GM12878 (cell line): ENCODE data around the gene CACNA1D. TPM values are rescaled to one million over a fixed set of nuclear protein-coding genes. Genes with fewer than 3 reads are reported as not detected.

ENCODE experiments used
- ATAC-seq: fragments of 200-7000 bp; cut with Tn5 transposase; 3 replicates; pipeline ENCODE4 v1.9.1; 2020; ENCODE audit warnings: mild to moderate bottlenecking, moderate library complexity
- BruUV-seq: library from RNA; stranded (reverse); fragments of 400-500 nt; replicated peaks from 2 replicates; lab custom pipeline; 2021; lab: Mats Ljungman, UMichigan
- CTCF ChIA-PET: fragments of 300-600 bp; sonication (Branson Sonifier 250); formaldehyde crosslinking; extraction: SDS; loops from one replicate; lab custom pipeline; 2021; ENCODE audit warnings: inconsistent platforms; lab: Yijun Ruan, JAX
- POLR2A ChIA-PET: fragments of 350-600 bp; formaldehyde crosslinking; extraction: SDS; loops from one replicate; lab custom pipeline; 2021; ENCODE audit warnings: inconsistent platforms; lab: Charles Lee
- RAD21 ChIA-PET: fragments of 300-600 bp; sonication (Branson Sonifier 250); formaldehyde crosslinking; loops from one replicate; lab custom pipeline; 2023; ENCODE audit warnings: antibody characterized with exemption; ENCODE audit not compliant: unreplicated experiment; lab: Charles Lee
- SMC1A ChIA-PET: fragments of 300-600 bp; sonication (Branson Sonifier 250); formaldehyde crosslinking; loops from one replicate; lab custom pipeline; 2023; ENCODE audit not compliant: unreplicated experiment, uncharacterized antibody; lab: Charles Lee
- DNase-seq: peaks from one replicate; pipeline ENCODE4 v3.0.0-alpha.2; 2011; ENCODE audit warnings: low read depth, low spot score
- FAIRE-seq: peaks from 3 replicates; lab custom pipeline; 2011; peaks lifted over from hg19 to GRCh38; lab: Jason Lieb, UNC
- H2AFZ ChIP-seq: 2 replicates; pipeline ENCODE4 v1.6.0; 2011; ENCODE audit warnings: low read depth, low read length, control low read depth; ENCODE audit not compliant: control insufficient read depth
- H3K27ac ChIP-seq: 2 replicates; pipeline ENCODE4 v1.5.1; 2011; ENCODE audit warnings: control low read depth; ENCODE audit not compliant: control insufficient read depth, insufficient read depth
- H3K27me3 ChIP-seq, 2 experiments: replicated peaks in 1 of 2; 2 replicates each; pipeline versions ENCODE4 v1.6.0 to v1.6.1; 2011; ENCODE audit warnings: low read length in 1 of 2; ENCODE audit not compliant: control insufficient read depth in 2 of 2, insufficient read depth in 2 of 2
- H3K36me3 ChIP-seq, 2 experiments: 2 replicates each; pipeline ENCODE4 v1.5.1; 2011; ENCODE audit warnings: low read length in 1 of 2; ENCODE audit not compliant: control insufficient read depth in 2 of 2, insufficient read depth in 2 of 2
- H3K4me1 ChIP-seq: 2 replicates; pipeline ENCODE4 v1.6.1; 2011; ENCODE audit warnings: mild to moderate bottlenecking, low read length, moderate library complexity, mixed read lengths; ENCODE audit not compliant: control insufficient read depth, insufficient read depth
- H3K4me2 ChIP-seq: 2 replicates; pipeline ENCODE4 v1.6.0; 2011; ENCODE audit warnings: control low read depth; ENCODE audit not compliant: control insufficient read depth, insufficient read depth
- H3K4me3 ChIP-seq: fragments of 200-600 bp; sonication (generic); 2 replicates; pipeline ENCODE4 v1.5.1; 2016
- H3K79me2 ChIP-seq: 2 replicates; pipeline ENCODE4 v1.6.0; 2011; ENCODE audit warnings: low read length; ENCODE audit not compliant: control insufficient read depth, insufficient read depth
- H3K9ac ChIP-seq: 2 replicates; pipeline ENCODE4 v1.8.0; 2011; ENCODE audit warnings: low read length, control low read depth, mixed read lengths; ENCODE audit not compliant: control insufficient read depth, insufficient read depth
- H3K9me3 ChIP-seq: replicated peaks from 3 replicates; pipeline ENCODE4 v1.5.1; 2011; ENCODE audit warnings: mild to moderate bottlenecking, low read length; ENCODE audit not compliant: control insufficient read depth, insufficient read depth
- H4K20me1 ChIP-seq: 2 replicates; pipeline ENCODE4 v1.6.0; 2011; ENCODE audit not compliant: control insufficient read depth, insufficient read depth
- BCLAF1 ChIP-seq: fragments of 450-650 bp; IDR thresholded peaks from 2 replicates; pipeline ENCODE4 v1.6.1; 2017; ENCODE audit warnings: antibody characterized with exemption, mild to moderate bottlenecking, moderate library complexity
- NR2F1 ChIP-seq: fragments of 450-650 bp; conservative IDR thresholded peaks from 2 replicates; pipeline ENCODE4 v1.6.1; 2017; ENCODE audit warnings: mild to moderate bottlenecking
- RBBP5 ChIP-seq: fragments of 200-600 bp; sonication (generic); conservative IDR thresholded peaks from 2 replicates; pipeline ENCODE4 v1.6.1; 2016
- SIX5 ChIP-seq: IDR thresholded peaks from 2 replicates; pipeline ENCODE4 v1.6.1; 2011; ENCODE audit warnings: mild to moderate bottlenecking, low read depth, low read length, moderate library complexity; ENCODE audit not compliant: severe bottlenecking
- SREBF2 ChIP-seq: IDR thresholded peaks from 2 replicates; pipeline ENCODE4 v1.6.1; 2012; ENCODE audit warnings: mild to moderate bottlenecking, low read length
- TCF7 ChIP-seq: IDR thresholded peaks from 2 replicates; pipeline ENCODE4 v1.6.1; 2014; ENCODE audit warnings: antibody characterized with exemption, borderline replicate concordance
- ZNF384 ChIP-seq: IDR thresholded peaks from 2 replicates; pipeline ENCODE4 v1.6.1; 2012; ENCODE audit warnings: low read depth, mild to moderate bottlenecking, low read length, improper control_type of control experiment, borderline replicate concordance
- ZZZ3 ChIP-seq: IDR thresholded peaks from 2 replicates; pipeline ENCODE4 v1.6.1; 2011; ENCODE audit warnings: low read depth; ENCODE audit not compliant: control insufficient read depth, insufficient read length
- WGBS: methylation state at CpG from one replicate; pipeline ENCODE4 v1.1.6; 2016; ENCODE audit warnings: low lambda C conversion rate; ENCODE audit not compliant: insufficient replicate concordance, insufficient coverage; ENCODE audit errors: missing lambda C conversion rate; 5-methylcytosine and 5-hydroxymethylcytosine counted together
- in situ Hi-C: fragments of 300-500 bp; cut with MboI; formaldehyde crosslinking; loops from 9 replicates; pipeline ENCODE4 v1.14.3; 2018; ENCODE audit warnings: mixed read lengths
- intact Hi-C: fragments of 100-400 bp; cut with micrococcal nuclease; formaldehyde crosslinking; loops from one replicate; pipeline ENCODE4 v1.14.2; 2022; ENCODE audit not compliant: unreplicated experiment
- polyA plus RNA-seq, 11 experiments: library from polyadenylated mRNA; depleted of rRNA in 4 of 11; unstranded in 6 of 11; stranded (reverse) in 5 of 11; fragments of >200 nt; fragmentation: Nextera tagmentation in 4 of 11; fragmentation: Illumina TruSeq in 1 of 11; extraction: Ambion mirVana in 4 of 11; extraction: Trizol in 1 of 11; gene quantifications; 1 replicate in 1 of 11; 2 replicates in 10 of 11; pipeline versions ENCODE4 v1.2.1 to v1.2.3, GENCODE V29; 2011 to 2016; ENCODE audit warnings: inconsistent platforms in 2 of 11, missing spikeins in 2 of 11, low read depth in 1 of 11
- total RNA-seq, 4 experiments: library from RNA; depleted of rRNA in 3 of 4; stranded (reverse); fragments of >200 nt in 3 of 4; fragmentation: Illumina TruSeq in 1 of 4; extraction: Trizol in 1 of 4; gene quantifications; 2 replicates each; pipeline versions ENCODE4 v1.2.1 to v1.2.3, GENCODE V29; 2013 to 2021
- TF ChIP-seq, protein P1 (sequence below): fragments of 450-650 bp; formaldehyde crosslinking; IDR thresholded peaks from 2 replicates; pipeline ENCODE4 v1.5.0; 2022; ENCODE audit warnings: mild to moderate bottlenecking, missing genetic modification characterization
- TF ChIP-seq, protein P2 (sequence below): IDR thresholded peaks from 2 replicates; pipeline ENCODE4 v1.6.1; 2011; ENCODE audit warnings: borderline replicate concordance, low read depth, mild to moderate bottlenecking, moderate library complexity, low read length; ENCODE audit not compliant: insufficient read depth, poor library complexity, severe bottlenecking

Gene CACNA1D
- total and polyA plus RNA-seq, 10 of the 15 experiments (the other 5 are each of a cell fraction or from before 2014, with no cell fraction given), result 0.21 to 24.4 (median 1.6) TPM

GRCh38 chr3:53795789-53796560 lies 301.6 kb downstream of the CACNA1D start (continued):
- TF ChIP-seq, protein P1, sequence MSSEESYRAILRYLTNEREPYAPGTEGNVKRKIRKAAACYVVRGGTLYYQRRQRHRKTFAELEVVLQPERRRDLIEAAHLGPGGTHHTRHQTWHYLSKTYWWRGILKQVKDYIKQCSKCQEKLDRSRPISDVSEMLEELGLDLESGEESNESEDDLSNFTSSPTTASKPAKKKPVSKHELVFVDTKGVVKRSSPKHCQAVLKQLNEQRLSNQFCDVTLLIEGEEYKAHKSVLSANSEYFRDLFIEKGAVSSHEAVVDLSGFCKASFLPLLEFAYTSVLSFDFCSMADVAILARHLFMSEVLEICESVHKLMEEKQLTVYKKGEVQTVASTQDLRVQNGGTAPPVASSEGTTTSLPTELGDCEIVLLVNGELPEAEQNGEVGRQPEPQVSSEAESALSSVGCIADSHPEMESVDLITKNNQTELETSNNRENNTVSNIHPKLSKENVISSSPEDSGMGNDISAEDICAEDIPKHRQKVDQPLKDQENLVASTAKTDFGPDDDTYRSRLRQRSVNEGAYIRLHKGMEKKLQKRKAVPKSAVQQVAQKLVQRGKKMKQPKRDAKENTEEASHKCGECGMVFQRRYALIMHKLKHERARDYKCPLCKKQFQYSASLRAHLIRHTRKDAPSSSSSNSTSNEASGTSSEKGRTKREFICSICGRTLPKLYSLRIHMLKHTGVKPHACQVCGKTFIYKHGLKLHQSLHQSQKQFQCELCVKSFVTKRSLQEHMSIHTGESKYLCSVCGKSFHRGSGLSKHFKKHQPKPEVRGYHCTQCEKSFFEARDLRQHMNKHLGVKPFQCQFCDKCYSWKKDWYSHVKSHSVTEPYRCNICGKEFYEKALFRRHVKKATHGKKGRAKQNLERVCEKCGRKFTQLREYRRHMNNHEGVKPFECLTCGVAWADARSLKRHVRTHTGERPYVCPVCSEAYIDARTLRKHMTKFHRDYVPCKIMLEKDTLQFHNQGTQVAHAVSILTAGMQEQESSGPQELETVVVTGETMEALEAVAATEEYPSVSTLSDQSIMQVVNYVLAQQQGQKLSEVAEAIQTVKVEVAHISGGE (CRISPR knock-in tag), result no peak
- TF ChIP-seq ZNF384 (no peak), RBBP5 (no peak), ZZZ3 (no peak), SREBF2 (no peak), SIX5 (no peak), NR2F1 (no peak)

- in situ Hi-C loops, result no loop called here
- intact Hi-C loops, result no loop called here
- BruUV-seq, result no TSS peak
Measured at GRCh38 chr3:53798144-53798543, 303.7 kb downstream of the CACNA1D start.

More at GRCh38 chr3:53798144-53798543, 303.7 kb downstream of the CACNA1D start:
- ATAC-seq (no peak), FAIRE-seq (no peak), DNase-seq (no peak)
- Histone ChIP-seq H3K4me3 (no peak overlapping the region), H3K4me1 (no peaks in the 10 kb centered on the region), H3K4me2 (no peak overlapping the region), H2AFZ (no peak overlapping the region), H3K36me3 (no peaks in the 10 kb centered on the region), H3K27ac (no peak overlapping the region), H4K20me1 (no peaks in the 10 kb centered on the region), H3K27me3 (no peaks in the 10 kb centered on the region), H3K9me3 (no peaks in the 10 kb centered on the region), H3K9ac (no peak overlapping the region), H3K79me2 (no peaks in the 10 kb centered on the region)
- ChIA-PET POLR2A (no interaction called here), RAD21 (no interaction called here), SMC1A (no interaction called here), CTCF (interaction anchor here (1.0 kb wide), 1 partner anchor 12 kb away, joined by 4 read pairs; no protein-coding TSS in a partner anchor)
- WGBS, result 80% methylated on average over 7 of the region's 8 CpGs
- TF ChIP-seq, protein P2, sequence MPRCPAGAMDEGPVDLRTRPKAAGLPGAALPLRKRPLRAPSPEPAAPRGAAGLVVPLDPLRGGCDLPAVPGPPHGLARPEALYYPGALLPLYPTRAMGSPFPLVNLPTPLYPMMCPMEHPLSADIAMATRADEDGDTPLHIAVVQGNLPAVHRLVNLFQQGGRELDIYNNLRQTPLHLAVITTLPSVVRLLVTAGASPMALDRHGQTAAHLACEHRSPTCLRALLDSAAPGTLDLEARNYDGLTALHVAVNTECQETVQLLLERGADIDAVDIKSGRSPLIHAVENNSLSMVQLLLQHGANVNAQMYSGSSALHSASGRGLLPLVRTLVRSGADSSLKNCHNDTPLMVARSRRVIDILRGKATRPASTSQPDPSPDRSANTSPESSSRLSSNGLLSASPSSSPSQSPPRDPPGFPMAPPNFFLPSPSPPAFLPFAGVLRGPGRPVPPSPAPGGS, result peak; percentile 72
- TF ChIP-seq TCF7 (no peak), BCLAF1 (no peak)
